ENCODE data around the gene TSHZ2. TPM values are rescaled to one million over a fixed set of nuclear protein-coding genes. Genes with fewer than 3 reads are reported as not detected.

Gene TSHZ2
- total and polyA plus RNA-seq, 12 donors = 1.5 to 6.2 (median 4.5) TPM

DNA sequence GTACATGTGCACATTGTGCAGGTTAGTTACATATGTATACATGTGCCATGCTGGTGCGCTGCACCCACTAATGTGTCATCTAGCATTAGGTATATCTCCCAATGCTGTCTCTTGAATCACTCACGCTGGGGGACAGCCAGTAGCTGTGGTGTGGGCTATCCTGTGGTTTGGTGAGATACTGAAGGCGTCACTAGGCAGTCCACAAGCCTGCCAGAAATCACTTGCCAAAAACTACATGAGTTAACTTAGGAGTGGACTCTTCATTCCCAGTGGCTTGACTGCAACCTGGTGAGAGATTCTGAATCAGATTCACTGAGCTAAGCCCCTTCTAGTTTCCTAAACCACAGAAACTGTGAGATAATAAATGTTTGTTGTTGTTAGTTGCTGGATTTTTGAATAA, 191.3 kb downstream of the TSHZ2 start:
- intact Hi-C loops (cut with DNase I) = no loop called here
- Histone ChIP-seq H3K9me3 (no peaks in the 10 kb centered on the region), H3K36me3 (no peaks in the 10 kb centered on the region), H3K4me1 (peaks cover 0 to 5% (median 0%) of the 10 kb centered on the region in 9 donors), H3K4me3 (no peak overlapping the region), H3K27ac (no peak overlapping the region), H3K27me3 (peaks cover 0 to 4% (median 0%) of the 10 kb centered on the region in 7 donors)
- ATAC-seq = peak in 3 of 8 donors; percentile 26 to 74 (median 64)
- peak in 1 of 2 donors; percentile 5 for DNase-seq
- TF ChIP-seq, protein P1, sequence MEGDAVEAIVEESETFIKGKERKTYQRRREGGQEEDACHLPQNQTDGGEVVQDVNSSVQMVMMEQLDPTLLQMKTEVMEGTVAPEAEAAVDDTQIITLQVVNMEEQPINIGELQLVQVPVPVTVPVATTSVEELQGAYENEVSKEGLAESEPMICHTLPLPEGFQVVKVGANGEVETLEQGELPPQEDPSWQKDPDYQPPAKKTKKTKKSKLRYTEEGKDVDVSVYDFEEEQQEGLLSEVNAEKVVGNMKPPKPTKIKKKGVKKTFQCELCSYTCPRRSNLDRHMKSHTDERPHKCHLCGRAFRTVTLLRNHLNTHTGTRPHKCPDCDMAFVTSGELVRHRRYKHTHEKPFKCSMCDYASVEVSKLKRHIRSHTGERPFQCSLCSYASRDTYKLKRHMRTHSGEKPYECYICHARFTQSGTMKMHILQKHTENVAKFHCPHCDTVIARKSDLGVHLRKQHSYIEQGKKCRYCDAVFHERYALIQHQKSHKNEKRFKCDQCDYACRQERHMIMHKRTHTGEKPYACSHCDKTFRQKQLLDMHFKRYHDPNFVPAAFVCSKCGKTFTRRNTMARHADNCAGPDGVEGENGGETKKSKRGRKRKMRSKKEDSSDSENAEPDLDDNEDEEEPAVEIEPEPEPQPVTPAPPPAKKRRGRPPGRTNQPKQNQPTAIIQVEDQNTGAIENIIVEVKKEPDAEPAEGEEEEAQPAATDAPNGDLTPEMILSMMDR (IDR thresholded peaks at IDR 0.05) = no peak
- WGBS, 2 donors = 73 to 85% methylated on average over 3 of the region's 3 CpGs

DNA sequence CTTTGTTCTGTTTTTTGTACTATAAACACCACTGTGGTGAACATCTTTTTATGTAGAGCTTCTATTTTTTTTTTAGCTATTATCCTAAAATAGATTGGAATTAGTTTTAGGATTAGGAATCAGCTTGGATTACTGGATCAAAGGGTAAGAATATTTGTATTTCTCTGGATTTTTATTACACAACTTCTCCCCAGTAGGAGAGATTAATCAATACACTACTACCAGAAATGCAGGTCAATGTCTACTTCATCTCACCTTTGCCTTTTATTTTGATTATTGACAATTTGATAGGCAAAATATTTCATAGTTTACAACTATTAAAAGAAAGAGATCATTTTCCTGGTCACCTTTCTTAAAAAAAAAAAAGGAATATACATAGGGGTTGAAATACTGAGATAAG, 191.9 kb downstream of the TSHZ2 start:
- Histone ChIP-seq H3K4me3 (no peak overlapping the region), H3K9me3 (no peaks in the 10 kb centered on the region), H3K27ac (no peak overlapping the region), H3K27me3 (peaks cover 0 to 4% (median 0%) of the 10 kb centered on the region in 7 donors), H3K4me1 (peaks cover 0 to 5% (median 0%) of the 10 kb centered on the region in 9 donors), H3K36me3 (no peaks in the 10 kb centered on the region)
- ATAC-seq = no peak
- intact Hi-C loops (cut with DNase I) = no loop called here
- no peak for DNase-seq
- TF ChIP-seq, protein P1 (IDR thresholded peaks at IDR 0.05) = no peak

DNA sequence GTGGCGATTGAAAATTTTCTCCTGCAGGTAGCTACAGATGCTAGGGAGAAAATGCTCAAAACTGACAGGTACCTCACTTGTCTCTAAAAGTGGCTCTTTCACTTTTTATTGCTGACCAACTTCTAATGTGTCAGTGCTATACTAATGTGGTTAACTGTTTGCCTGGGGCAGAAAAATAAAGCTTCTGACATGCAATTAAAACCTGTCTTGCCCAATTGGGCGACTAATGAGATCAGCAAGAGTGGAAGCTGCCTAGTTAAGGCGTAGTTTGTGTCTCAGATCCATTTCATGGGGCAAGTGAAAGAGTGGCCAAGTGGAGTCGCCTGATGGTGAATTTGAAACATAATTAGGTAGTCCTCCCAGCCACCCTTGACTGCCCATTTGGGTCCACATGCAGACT, 193.3 kb downstream of the TSHZ2 start:
- Histone ChIP-seq H3K9me3 (no peaks in the 10 kb centered on the region), H3K27ac (no peak overlapping the region), H3K36me3 (no peaks in the 10 kb centered on the region), H3K27me3 (peaks cover 0 to 4% (median 0%) of the 10 kb centered on the region in 7 donors), H3K4me1 (peaks cover 0 to 5% (median 0%) of the 10 kb centered on the region in 9 donors), H3K4me3 (no peak overlapping the region)
- TF ChIP-seq, protein P1 (IDR thresholded peaks at IDR 0.05) = no peak
- DNase-seq = no peak
- WGBS, 2 donors = 95 to 98% methylated on average over 4 of the region's 4 CpGs
- no peak for ATAC-seq
- intact Hi-C loops (cut with DNase I) = no loop called here

DNA sequence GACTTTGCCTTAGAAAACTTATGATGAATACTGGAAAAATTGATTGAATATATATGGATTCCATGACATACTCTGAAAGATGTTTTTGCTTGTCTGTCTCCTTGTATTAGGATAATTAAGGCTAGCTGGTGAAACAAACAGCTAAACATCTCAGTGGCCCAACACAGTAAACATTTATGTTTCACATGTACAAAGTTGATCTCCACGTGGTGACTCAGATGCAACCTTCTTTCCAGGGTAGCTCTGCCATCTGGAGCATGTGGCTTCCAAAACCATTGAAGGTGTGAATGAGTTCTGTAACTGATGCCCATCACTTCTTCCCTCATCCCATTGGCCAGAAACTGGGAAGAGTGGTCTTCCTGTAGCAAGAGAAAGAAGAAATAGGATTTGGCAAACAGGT, 196.3 kb downstream of the TSHZ2 start:
- 74 to 80% methylated on average over 1 of the region's 1 CpG for WGBS, 2 donors
- ATAC-seq (no peak), DNase-seq (no peak)
- intact Hi-C loops (cut with DNase I) = no loop called here
- Histone ChIP-seq H3K9me3 (no peaks in the 10 kb centered on the region), H3K27me3 (peaks cover 0 to 4% (median 0%) of the 10 kb centered on the region in 7 donors), H3K36me3 (no peaks in the 10 kb centered on the region), H3K4me3 (no peak overlapping the region), H3K4me1 (no peaks in the 10 kb centered on the region), H3K27ac (no peak overlapping the region)
- TF ChIP-seq, protein P1 (IDR thresholded peaks at IDR 0.05) = no peak

Measured in heart right ventricle (tissue), 16 donors.